Peyer's patch (tissue), 4 donors: ENCODE results near the gene MAN1C1. TPM values are rescaled to one million over a fixed set of nuclear protein-coding genes. Genes with fewer than 3 reads are reported as not detected.

Experiments used
- DNase-seq, 3 donors: peaks; one replicate each; pipeline ENCODE4 v3.0.0-alpha.2; 2017 to 2019
- H3K27ac ChIP-seq, 4 donors: fragments of 200-600 bp; sonication (generic); one replicate each; pipeline ENCODE4 v1.5.1; 2016 to 2019
- H3K27me3 ChIP-seq, 2 donors: fragments of 200-600 bp; sonication (generic); one replicate each; pipeline ENCODE4 v1.5.1; 2019
- H3K36me3 ChIP-seq, 3 donors: fragments of 200-600 bp; sonication (generic); one replicate each; pipeline ENCODE4 v1.5.1; 2016 to 2019
- H3K4me1 ChIP-seq, 4 donors: fragments of 200-600 bp; sonication (generic); one replicate each; pipeline ENCODE4 v1.5.1; 2016 to 2019
- H3K4me3 ChIP-seq, 4 donors: fragments of 200-600 bp; sonication (generic); 1 replicate in 3 of 4; 2 replicates in 1 of 4; pipeline ENCODE4 v1.5.1; 2016 to 2019; ENCODE audit warnings: mild to moderate bottlenecking in 1 of 4
- H3K9me3 ChIP-seq, 4 donors: fragments of 200-600 bp; sonication (generic); one replicate each; pipeline ENCODE4 v1.5.1; 2016 to 2019; ENCODE audit warnings: mild to moderate bottlenecking in 1 of 4
- CTCF ChIP-seq, 6 experiments: fragments of 450-650 bp in 4 of 6; fragments of 200-600 bp in 2 of 6; sonication (generic) in 1 of 6; IDR thresholded peaks; one replicate each; pipeline ENCODE4 v1.5.1; 2017 to 2019; ENCODE audit warnings: antibody characterized with exemption in 6 of 6, mild to moderate bottlenecking in 3 of 6, moderate library complexity in 1 of 6
- POLR2A ChIP-seq, 2 donors: fragments of 450-650 bp; IDR thresholded peaks; one replicate each; pipeline ENCODE4 v1.5.1; 2017; ENCODE audit warnings: antibody characterized with exemption in 2 of 2, mild to moderate bottlenecking in 2 of 2, moderate library complexity in 2 of 2
- total RNA-seq, 4 donors: library from RNA; depleted of rRNA; stranded (reverse); fragments of >200 nt; gene quantifications; one replicate each; pipeline ENCODE4 v1.1.0, GENCODE V29; 2016

Gene MAN1C1
- total RNA-seq, 4 donors from 2014 or later = 2.3 to 10.7 (median 6.7) TPM

- H3K27ac ChIP-seq = no peak overlapping the region
Measured at GRCh38 chr1:25622531-25622930, 5.9 kb downstream of the MAN1C1 start.

GRCh38 chr1:25623007-25623406 lies 6.4 kb downstream of the MAN1C1 start:
- DNase-seq = no peak
- no peaks in the 10 kb centered on the region for H3K36me3 ChIP-seq
- TF ChIP-seq CTCF (IDR thresholded peaks at IDR 0.05) = no peak
- no peak for TF ChIP-seq POLR2A (IDR thresholded peaks at IDR 0.05)
- no peak overlapping the region for H3K4me3 ChIP-seq
- no peak overlapping the region for H3K27ac ChIP-seq
- H3K9me3 ChIP-seq = no peaks in the 10 kb centered on the region
- no peaks in the 10 kb centered on the region for H3K27me3 ChIP-seq
- H3K4me1 ChIP-seq = peaks cover 0 to 25% (median 2%) of the 10 kb centered on the region in 4 donors

More at GRCh38 chr1:25622531-25622930, 5.9 kb downstream of the MAN1C1 start:
- Histone ChIP-seq H3K36me3 (no peaks in the 10 kb centered on the region), H3K4me3 (no peak overlapping the region), H3K27me3 (no peaks in the 10 kb centered on the region), H3K9me3 (no peaks in the 10 kb centered on the region), H3K4me1 (peaks cover 0 to 30% (median 4%) of the 10 kb centered on the region in 4 donors)
- no peak for DNase-seq
- no peak for TF ChIP-seq POLR2A (IDR thresholded peaks at IDR 0.05)
- TF ChIP-seq CTCF (IDR thresholded peaks at IDR 0.05) = peak in 3 of 6 experiments; percentile 34 to 53 (median 42)

GRCh38 chr1:25623731-25624130 lies 7.1 kb downstream of the MAN1C1 start:
- Histone ChIP-seq H3K9me3 (no peaks in the 10 kb centered on the region), H3K4me1 (peaks cover 0 to 18% (median 0%) of the 10 kb centered on the region in 4 donors), H3K36me3 (no peaks in the 10 kb centered on the region), H3K4me3 (no peak overlapping the region), H3K27ac (no peak overlapping the region), H3K27me3 (no peaks in the 10 kb centered on the region)
- DNase-seq = no peak
- TF ChIP-seq POLR2A (IDR thresholded peaks at IDR 0.05) (no peak), CTCF (IDR thresholded peaks at IDR 0.05) (no peak)

- Histone ChIP-seq H3K36me3 (no peaks in the 10 kb centered on the region), H3K9me3 (no peaks in the 10 kb centered on the region), H3K4me1 (peaks cover 0 to 14% (median 2%) of the 10 kb centered on the region in 4 donors), H3K27ac (no peak overlapping the region), H3K27me3 (no peaks in the 10 kb centered on the region), H3K4me3 (no peak overlapping the region)
- no peak for DNase-seq
- no peak for TF ChIP-seq POLR2A (IDR thresholded peaks at IDR 0.05)
- TF ChIP-seq CTCF (IDR thresholded peaks at IDR 0.05) = no peak
Measured at GRCh38 chr1:25624156-25624555, 7.6 kb downstream of the MAN1C1 start.

GRCh38 chr1:25624604-25625003 lies 8.0 kb downstream of the MAN1C1 start:
- no peak for DNase-seq
- no peak overlapping the region for H3K27ac ChIP-seq
- H3K36me3 ChIP-seq = no peaks in the 10 kb centered on the region
- TF ChIP-seq POLR2A (IDR thresholded peaks at IDR 0.05) (no peak), CTCF (IDR thresholded peaks at IDR 0.05) (no peak)
- no peaks in the 10 kb centered on the region for H3K27me3 ChIP-seq
- H3K9me3 ChIP-seq = no peaks in the 10 kb centered on the region
- peaks cover 0 to 10% (median 4%) of the 10 kb centered on the region in 4 donors for H3K4me1 ChIP-seq
- no peak overlapping the region for H3K4me3 ChIP-seq

GRCh38 chr1:25626018-25626417 lies 9.4 kb downstream of the MAN1C1 start:
- H3K4me1 ChIP-seq = peaks cover 0 to 10% (median 3%) of the 10 kb centered on the region in 4 donors
- no peaks in the 10 kb centered on the region for H3K36me3 ChIP-seq
- DNase-seq = no peak
- no peak for TF ChIP-seq POLR2A (IDR thresholded peaks at IDR 0.05)
- H3K9me3 ChIP-seq = no peaks in the 10 kb centered on the region
- no peak overlapping the region for H3K27ac ChIP-seq
- no peak overlapping the region for H3K4me3 ChIP-seq
- no peaks in the 10 kb centered on the region for H3K27me3 ChIP-seq
